ENCODE measurements around the gene PACRG. TPM values are rescaled to one million over a fixed set of nuclear protein-coding genes. Genes with fewer than 3 reads are reported as not detected.

Gene PACRG
- total RNA-seq, 2 experiments from 2014 or later, result not detected

GRCh38 chr6:163187201-163187600 is 459.4 kb downstream of the PACRG start:
- no peak for TF ChIP-seq EZH2phosphoT487 (IDR thresholded peaks at IDR 0.05; ENCODE audit: borderline replicate concordance, low read depth, low read length)
- TF ChIP-seq, protein P1, sequence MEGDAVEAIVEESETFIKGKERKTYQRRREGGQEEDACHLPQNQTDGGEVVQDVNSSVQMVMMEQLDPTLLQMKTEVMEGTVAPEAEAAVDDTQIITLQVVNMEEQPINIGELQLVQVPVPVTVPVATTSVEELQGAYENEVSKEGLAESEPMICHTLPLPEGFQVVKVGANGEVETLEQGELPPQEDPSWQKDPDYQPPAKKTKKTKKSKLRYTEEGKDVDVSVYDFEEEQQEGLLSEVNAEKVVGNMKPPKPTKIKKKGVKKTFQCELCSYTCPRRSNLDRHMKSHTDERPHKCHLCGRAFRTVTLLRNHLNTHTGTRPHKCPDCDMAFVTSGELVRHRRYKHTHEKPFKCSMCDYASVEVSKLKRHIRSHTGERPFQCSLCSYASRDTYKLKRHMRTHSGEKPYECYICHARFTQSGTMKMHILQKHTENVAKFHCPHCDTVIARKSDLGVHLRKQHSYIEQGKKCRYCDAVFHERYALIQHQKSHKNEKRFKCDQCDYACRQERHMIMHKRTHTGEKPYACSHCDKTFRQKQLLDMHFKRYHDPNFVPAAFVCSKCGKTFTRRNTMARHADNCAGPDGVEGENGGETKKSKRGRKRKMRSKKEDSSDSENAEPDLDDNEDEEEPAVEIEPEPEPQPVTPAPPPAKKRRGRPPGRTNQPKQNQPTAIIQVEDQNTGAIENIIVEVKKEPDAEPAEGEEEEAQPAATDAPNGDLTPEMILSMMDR (conservative IDR thresholded peaks at IDR 0.05; ENCODE audit: low read length), result no peak
- Histone ChIP-seq H3K4me2 (ENCODE audit: low read length) (no peak overlapping the region), H4K20me1 (ENCODE audit: insufficient read depth, low read length) (no peaks in the 10 kb centered on the region), H3K4me1 (ENCODE audit: insufficient read depth, low read length, poor library complexity, severe bottlenecking) (no peaks in the 10 kb centered on the region), H3K9me2 (ENCODE audit: insufficient read depth, low read length) (no peaks in the 10 kb centered on the region), H3K9me3 (ENCODE audit: low read length) (no peaks in the 10 kb centered on the region), H3K36me3 (ENCODE audit: insufficient read depth, low read length) (no peaks in the 10 kb centered on the region), H3K4me3 (ENCODE audit: low read depth, low read length, poor library complexity, severe bottlenecking) (no peak overlapping the region), H2AFZ (ENCODE audit: low read length) (no peak overlapping the region), H3K27ac (ENCODE audit: low read depth, low read length, poor library complexity, severe bottlenecking) (no peak overlapping the region), H3K79me2 (ENCODE audit: insufficient read depth, low read depth, low read length) (no peaks in the 10 kb centered on the region)
- POLR2A ChIA-PET, result no interaction called here
- BruUV-seq (replicated peaks), result no TSS peak
- DNase-seq (ENCODE audit: low spot score), result no peak
- CTCF ChIA-PET (ENCODE audit: unreplicated experiment), result no interaction called here
- intact Hi-C loops (cut with micrococcal nuclease; ENCODE audit: unreplicated experiment), result no loop called here

GRCh38 chr6:163187606-163188005 is 459.8 kb downstream of the PACRG start:
- no peaks in the 10 kb centered on the region for H3K36me3 ChIP-seq (ENCODE audit: insufficient read depth, low read length)
- no peak overlapping the region for H3K27ac ChIP-seq (ENCODE audit: low read depth, low read length, poor library complexity, severe bottlenecking)
- H3K79me2 ChIP-seq (ENCODE audit: insufficient read depth, low read depth, low read length), result no peaks in the 10 kb centered on the region
- H3K9me2 ChIP-seq (ENCODE audit: insufficient read depth, low read length), result no peaks in the 10 kb centered on the region
- H4K20me1 ChIP-seq (ENCODE audit: insufficient read depth, low read length), result no peaks in the 10 kb centered on the region
- ChIA-PET CTCF (ENCODE audit: unreplicated experiment) (no interaction called here), POLR2A (interaction anchor here (0.9 kb wide), 1 partner anchor 40 kb away, joined by 4 read pairs; no protein-coding TSS in a partner anchor)
- TF ChIP-seq, protein P1 (conservative IDR thresholded peaks at IDR 0.05; ENCODE audit: low read length), result no peak
- TF ChIP-seq EZH2phosphoT487 (IDR thresholded peaks at IDR 0.05; ENCODE audit: borderline replicate concordance, low read depth, low read length), result no peak
- BruUV-seq (replicated peaks), result no TSS peak
- H3K9me3 ChIP-seq (ENCODE audit: low read length), result no peaks in the 10 kb centered on the region
- no peak overlapping the region for H3K4me2 ChIP-seq (ENCODE audit: low read length)
- no peak overlapping the region for H3K4me3 ChIP-seq (ENCODE audit: low read depth, low read length, poor library complexity, severe bottlenecking)
- no peak overlapping the region for H2AFZ ChIP-seq (ENCODE audit: low read length)
- DNase-seq (ENCODE audit: low spot score), result no peak
- intact Hi-C loops (cut with micrococcal nuclease; ENCODE audit: unreplicated experiment), result no loop called here
- H3K4me1 ChIP-seq (ENCODE audit: insufficient read depth, low read length, poor library complexity, severe bottlenecking), result no peaks in the 10 kb centered on the region

GRCh38 chr6:163188746-163189145 is 461.0 kb downstream of the PACRG start:
- intact Hi-C loops (cut with micrococcal nuclease; ENCODE audit: unreplicated experiment), result no loop called here
- ChIA-PET CTCF (ENCODE audit: unreplicated experiment) (no interaction called here), POLR2A (no interaction called here)

More at GRCh38 chr6:163188746-163189145, 461.0 kb downstream of the PACRG start:
- BruUV-seq (replicated peaks), result no TSS peak
- Histone ChIP-seq H3K4me3 (ENCODE audit: low read depth, low read length, poor library complexity, severe bottlenecking) (no peak overlapping the region), H3K27ac (ENCODE audit: low read depth, low read length, poor library complexity, severe bottlenecking) (no peak overlapping the region), H3K9me2 (ENCODE audit: insufficient read depth, low read length) (no peaks in the 10 kb centered on the region), H3K4me1 (ENCODE audit: insufficient read depth, low read length, poor library complexity, severe bottlenecking) (no peaks in the 10 kb centered on the region), H3K4me2 (ENCODE audit: low read length) (no peak overlapping the region), H3K79me2 (ENCODE audit: insufficient read depth, low read depth, low read length) (no peaks in the 10 kb centered on the region), H3K36me3 (ENCODE audit: insufficient read depth, low read length) (no peaks in the 10 kb centered on the region), H4K20me1 (ENCODE audit: insufficient read depth, low read length) (no peaks in the 10 kb centered on the region), H3K9me3 (ENCODE audit: low read length) (no peaks in the 10 kb centered on the region), H2AFZ (ENCODE audit: low read length) (no peak overlapping the region)
- TF ChIP-seq, protein P1 (conservative IDR thresholded peaks at IDR 0.05; ENCODE audit: low read length), result no peak
- no peak for TF ChIP-seq EZH2phosphoT487 (IDR thresholded peaks at IDR 0.05; ENCODE audit: borderline replicate concordance, low read depth, low read length)
- DNase-seq (ENCODE audit: low spot score), result no peak

Measured in OCI-LY7 (cell line).